GM19193 (cell line): Measurements from ENCODE around the gene TBK1.

ENCODE experiments used
- POLR2A ChIP-seq: IDR thresholded peaks from 4 replicates; pipeline ENCODE4 v1.6.1; 2011; ENCODE audit not compliant: insufficient read depth, insufficient read length; ENCODE audit errors: extremely low read depth

Gene TBK1

DNA sequence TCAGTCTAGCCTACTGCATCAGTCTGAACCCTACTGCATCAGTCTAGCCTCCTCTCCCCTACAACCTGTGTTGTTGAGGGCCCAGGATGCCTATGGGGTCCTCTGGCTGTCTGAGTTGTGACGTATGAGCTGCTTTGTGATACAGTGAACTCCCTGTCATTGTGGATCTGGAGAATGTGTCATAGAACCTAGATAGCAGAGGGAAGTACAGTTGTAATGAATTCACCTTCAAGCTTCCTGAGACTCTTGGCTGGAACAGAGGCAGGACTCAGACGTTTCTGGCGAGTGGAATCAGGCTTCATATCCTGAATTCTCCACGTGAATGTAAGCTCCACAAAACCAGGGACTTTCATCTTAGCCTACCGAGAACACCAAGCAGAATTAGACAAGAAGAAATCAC is 17.0 kb downstream of the TBK1 start:
- no peak for TF ChIP-seq POLR2A

DNA sequence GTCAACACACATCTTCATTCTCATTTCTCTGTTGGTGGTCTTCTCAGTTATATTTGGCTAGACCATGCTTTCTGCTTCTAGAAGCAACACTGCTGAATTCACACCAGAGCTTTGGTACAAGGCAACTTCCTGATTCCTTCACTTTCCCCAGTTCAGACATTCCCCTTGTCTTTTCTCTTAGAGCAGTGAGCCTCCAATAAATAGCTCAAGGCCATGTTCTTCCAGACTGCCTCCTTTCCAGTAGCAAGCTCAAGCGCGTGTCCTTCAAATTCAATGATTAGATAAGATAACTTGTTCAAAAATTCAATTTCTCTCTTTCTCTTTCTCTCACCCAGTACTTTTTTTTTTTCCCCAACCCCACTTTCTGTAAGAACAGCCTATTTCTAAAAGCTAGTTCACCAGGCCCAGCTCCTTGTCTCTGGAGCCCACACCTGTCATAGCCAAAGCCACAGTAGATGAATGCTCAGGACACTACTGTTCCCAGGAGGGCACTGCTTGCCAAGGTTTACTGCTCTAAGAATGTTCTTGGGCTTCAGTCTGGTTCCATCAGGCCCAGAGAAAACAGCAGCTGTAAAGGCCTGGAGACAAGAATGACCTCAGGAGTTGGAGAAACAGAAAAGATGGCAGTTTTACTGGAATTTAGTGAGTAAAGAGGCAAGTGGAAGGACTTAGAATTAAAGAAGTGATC is 17.7 kb downstream of the TBK1 start:
- TF ChIP-seq POLR2A, result no peak

DNA sequence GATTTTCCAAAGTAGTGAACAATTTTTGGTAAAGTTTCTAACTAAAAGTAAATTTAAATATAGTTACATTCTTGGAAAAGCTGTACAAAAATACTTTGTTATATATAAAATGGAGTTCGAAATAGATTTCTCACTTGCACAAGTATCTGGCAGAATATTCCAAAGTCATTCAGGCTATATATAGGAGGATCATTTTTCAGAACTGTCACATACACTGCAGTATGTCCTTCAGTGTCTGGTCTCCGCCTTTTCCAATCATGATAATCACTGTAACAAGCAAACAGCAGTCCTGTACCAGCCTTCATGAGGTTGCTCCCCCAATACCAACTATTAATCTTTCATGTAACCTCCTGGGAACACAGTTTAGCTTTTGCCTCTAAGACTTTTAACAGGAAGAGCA is 18.6 kb downstream of the TBK1 start:
- no peak for TF ChIP-seq POLR2A

DNA sequence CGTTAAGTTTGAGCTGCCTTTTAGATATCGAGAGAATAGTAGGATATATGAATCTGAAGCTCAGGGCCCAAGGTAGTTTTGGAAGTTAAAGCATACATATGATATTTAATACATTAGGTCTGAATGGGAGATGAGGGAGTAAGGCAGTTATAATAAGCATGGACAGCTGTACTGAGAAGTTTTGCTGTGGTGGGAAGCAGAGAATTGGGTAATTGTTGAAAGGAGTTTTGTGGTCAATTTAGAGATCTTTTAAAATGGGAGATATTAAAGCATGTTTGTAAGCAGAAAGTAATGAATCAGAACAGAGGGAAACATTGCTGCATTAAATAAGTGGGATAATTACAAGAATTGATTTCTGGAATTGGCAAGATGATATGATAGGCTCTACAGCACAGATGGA is 21.3 kb downstream of the TBK1 start:
- TF ChIP-seq POLR2A, result no peak

DNA sequence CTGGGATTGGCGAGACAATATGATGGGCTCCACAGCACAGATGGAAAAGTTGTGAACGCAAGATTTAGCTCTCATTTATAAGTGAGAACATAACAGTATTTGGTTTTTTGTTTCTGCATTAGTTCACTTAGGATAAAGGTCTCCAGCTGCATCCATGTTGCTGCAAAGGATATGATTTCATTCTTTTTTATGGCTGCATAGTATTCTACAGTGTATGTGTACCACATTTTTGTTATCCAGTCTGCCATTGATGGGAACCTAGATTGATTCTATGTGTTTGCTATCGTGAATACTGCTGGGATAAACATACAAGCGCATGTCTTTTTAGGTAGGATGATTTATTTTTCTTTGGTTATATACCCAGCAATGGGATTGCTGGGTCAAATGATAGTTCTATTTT is 23.6 kb downstream of the TBK1 start:
- no peak for TF ChIP-seq POLR2A

DNA sequence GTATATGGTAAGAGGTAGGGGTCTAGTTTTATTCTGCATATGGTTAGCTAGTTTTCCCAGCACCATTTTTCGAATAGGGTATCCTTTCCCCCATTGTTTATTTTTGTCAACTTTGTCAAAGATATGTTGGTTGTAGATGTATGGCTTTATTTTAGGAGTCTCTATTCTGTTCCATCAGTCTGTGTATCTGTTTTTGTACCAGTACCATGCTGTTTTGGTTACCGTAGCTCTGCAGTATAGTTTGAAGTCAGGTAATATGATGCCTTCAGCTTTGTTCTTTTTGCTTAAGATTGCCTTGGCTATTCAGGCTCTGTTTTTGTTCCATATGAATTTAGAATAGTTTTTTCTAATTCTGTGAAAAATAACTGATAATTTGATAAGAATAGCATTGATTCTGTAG is 24.9 kb downstream of the TBK1 start:
- TF ChIP-seq POLR2A, result no peak

DNA sequence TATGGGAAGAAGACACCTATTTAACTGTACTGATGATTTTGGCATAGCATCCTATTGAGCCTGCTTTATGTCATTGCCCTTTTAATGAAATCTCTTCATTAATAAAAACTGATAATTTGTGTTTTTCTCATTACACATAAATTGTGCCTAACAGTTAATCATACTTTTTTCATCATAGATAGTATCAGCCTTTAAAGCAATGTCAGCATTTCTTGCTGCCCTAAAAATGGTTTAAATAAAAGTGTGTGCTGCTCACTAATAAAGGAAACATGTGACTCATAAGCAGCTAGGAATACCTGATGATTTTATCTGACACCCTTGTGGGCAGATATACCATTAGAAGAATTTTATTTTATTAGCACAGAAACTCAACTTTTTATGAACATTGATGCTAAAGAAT is 26.7 kb downstream of the TBK1 start:
- TF ChIP-seq POLR2A, result no peak

DNA sequence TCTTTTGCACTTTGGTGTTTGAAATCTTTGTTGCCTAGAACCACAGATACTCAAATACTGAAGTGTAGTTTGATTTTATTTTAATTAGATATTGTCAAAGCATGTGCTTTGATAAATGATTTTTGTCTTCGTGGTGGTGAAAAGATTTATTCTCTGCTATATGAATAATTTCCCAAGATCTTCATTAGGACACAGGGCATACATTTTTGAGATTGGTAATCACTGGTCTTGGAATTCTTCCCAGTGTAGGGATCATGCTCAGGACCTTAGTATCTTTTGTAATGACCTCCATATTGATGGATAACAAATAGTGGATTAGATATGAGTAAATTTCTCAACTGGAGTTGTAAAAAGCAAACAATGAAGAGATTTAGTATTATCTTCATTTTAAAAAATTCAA is 28.2 kb downstream of the TBK1 start:
- no peak for TF ChIP-seq POLR2A

DNA sequence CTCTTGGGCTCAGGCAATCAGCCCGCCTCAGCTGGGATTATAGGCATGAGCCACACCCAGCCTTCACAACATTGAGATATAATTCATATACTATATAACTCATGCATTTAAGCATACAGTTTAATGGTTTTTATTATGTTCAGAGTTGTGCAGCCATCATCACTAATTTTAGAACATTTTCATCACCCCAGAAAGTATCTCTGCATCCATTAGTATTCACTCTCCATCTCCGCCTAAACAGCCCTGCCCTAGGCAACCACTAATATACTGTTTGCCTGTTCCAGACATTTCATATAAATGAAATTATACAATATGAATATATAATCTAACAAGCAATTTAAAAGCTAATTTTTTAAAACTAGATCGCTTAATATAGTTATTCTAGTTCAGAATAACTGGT is 34.7 kb downstream of the TBK1 start:
- TF ChIP-seq POLR2A, result no peak

DNA sequence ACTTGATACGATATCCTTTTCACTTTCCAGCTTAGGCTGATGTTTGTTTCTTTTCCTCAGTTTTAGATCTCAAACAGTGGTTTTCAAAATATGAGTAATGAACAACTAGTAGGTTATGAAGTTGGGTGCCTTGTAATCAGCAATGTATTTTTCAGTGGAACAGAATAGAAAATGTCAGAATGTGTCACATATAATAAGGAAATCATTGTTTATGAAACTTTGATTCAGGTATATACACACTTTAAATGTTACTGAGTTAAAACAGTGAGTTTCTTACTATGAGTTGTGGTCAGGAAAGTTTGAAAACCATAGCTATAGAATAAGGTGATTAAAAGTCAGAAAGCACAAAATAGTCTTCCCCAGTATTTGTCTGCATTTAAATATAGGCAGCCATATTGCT is 39.8 kb downstream of the TBK1 start:
- TF ChIP-seq POLR2A, result no peak

DNA sequence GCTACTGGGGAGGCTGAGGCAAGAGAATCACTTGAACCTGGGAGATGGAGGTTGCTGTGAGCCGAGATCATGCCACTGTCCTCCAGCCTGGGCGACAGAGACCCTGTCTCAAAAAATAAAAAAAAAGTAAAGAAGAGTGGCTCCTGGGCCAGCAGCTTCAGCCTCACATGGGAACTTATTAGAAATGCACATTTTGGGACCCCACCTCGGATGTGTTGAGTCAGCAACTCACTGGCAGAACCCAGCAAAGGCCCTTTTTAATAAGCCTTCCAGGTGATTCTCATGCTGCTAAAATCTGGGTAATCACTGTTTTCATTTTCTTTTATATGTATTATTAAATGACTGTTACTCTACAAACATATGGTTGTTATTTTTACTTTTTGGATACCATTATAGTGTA is 41.6 kb downstream of the TBK1 start:
- TF ChIP-seq POLR2A, result no peak

DNA sequence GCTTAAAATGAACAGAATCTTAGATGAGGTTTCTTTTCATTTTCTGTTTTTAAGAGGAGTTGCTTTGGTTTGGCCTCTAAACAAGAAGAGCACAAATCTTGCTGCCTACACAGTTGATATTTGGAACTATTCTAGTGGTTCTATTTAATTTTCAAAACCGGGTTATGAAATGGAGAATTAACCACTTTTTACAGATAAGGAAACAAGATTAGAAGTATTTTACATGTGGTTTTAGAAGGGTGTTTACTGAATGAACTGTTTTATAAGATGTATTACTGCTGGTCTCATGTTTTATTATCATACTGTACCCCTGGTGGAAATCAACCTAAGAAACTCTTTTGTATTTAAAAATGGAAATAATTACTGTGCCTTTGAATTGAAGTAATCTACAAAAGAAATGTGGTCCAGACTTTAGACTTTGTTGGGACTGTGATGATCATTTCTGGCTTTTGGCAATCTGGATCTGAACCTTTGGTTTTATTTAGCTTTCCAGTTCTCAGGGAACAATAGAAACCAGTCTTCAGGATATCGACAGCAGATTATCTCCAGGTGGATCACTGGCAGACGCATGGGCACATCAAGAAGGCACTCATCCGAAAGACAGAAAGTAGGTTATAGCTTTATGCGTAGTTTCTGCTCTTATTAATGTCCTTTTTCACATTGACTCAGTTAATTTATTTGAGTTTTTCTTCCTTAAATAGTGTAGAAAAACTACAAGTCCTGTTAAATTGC is 43.2 kb downstream of the TBK1 start:
- TF ChIP-seq POLR2A, result no peak

DNA sequence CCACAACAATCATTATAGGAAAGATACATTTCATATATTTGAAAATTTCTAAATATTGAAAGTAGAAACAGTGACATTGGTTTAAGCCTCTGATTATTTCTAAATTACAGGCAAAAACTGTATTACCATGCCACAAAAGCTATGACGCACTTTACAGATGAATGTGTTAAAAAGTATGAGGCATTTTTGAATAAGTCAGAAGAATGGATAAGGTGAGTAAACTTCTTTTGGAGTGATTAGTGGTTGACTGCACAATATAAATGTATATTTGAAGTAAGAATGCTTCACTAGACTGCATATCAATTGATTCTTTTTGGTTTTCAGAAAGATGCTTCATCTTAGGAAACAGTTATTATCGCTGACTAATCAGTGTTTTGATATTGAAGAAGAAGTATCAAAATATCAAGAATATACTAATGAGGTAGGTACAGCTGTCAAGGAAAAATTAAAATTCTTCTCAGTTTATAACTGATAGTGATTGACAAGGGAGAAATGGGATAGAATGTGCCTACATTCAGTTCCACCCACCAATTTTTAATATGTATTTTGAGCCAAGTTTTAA is 45.0 kb downstream of the TBK1 start:
- no peak for TF ChIP-seq POLR2A

DNA sequence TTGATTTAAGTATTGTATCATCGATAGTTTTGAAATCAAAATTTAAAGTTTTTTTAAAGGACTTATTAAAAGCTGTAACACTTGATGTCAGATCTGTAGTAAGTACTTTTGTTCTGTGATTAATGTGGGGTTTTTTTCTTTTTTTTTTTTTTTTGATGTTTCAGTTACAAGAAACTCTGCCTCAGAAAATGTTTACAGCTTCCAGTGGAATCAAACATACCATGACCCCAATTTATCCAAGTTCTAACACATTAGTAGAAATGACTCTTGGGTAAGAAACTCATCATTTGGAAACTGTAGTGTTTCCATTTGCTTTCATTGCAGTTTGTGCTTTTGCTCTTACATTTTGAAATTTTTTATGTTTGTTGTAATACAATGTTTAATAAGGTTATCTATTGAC is 45.6 kb downstream of the TBK1 start:
- no peak for TF ChIP-seq POLR2A

DNA sequence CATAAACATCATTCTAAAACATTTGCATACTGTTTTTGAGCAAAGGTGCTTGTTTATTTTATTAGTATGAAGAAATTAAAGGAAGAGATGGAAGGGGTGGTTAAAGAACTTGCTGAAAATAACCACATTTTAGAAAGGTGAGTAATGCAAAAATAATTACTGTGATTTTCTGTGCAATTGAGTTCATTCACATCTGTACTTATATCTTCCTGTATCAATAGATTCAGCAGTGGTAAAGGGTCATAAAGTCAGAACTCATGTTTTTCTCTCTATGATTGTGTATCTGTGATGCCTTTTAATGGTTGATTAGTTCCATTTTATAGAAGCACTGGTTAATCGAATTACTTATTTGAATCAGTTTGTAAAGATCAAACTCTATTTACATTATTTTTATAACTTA is 46.0 kb downstream of the TBK1 start:
- no peak for TF ChIP-seq POLR2A

DNA sequence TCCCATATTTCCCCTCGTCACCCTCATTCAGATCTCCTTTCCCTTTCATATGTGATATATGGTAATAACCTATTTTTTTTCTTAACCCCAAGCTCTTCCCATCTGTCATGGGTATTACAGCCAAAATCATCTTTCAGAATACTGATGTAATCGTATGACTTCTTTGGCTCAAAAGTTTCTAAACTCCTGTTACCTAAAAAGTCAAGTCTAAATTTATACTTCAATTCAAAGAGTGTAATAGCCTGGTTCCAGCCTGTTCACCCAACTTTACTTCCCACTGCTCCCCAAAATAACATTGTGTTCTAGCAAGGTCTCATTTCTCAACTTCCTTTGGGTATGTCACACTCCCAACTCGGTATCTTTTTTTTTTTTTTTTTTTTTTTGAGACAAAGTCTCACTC is 48.5 kb downstream of the TBK1 start:
- TF ChIP-seq POLR2A, result no peak
